GM23338 (cell line): Measurements from ENCODE around the gene ZNF787. TPM values are rescaled to one million over a fixed set of nuclear protein-coding genes. Genes with fewer than 3 reads are reported as not detected.

ENCODE experiments used
- ATAC-seq: fragments of 200-7000 bp; cut with Tn5 transposase; 3 replicates; pipeline ENCODE4 v1.9.1; 2020
- DNase-seq: peaks from one replicate; pipeline ENCODE4 v3.0.0-alpha.2; 2015; ENCODE audit warnings: low spot score
- H2AFZ ChIP-seq: fragments of 200-600 bp; sonication (generic); 2 replicates; pipeline ENCODE4 v1.8.0; 2016; ENCODE audit warnings: antibody characterized with exemption, mild to moderate bottlenecking, moderate library complexity
- H3F3A ChIP-seq: fragments of 200-600 bp; sonication (generic); replicated peaks from 2 replicates; pipeline ENCODE4 v1.8.0; 2017; ENCODE audit warnings: antibody characterized with exemption, mixed run types, low read depth
- H3K27ac ChIP-seq: fragments of 200-600 bp; sonication (generic); 2 replicates; pipeline ENCODE4 v1.6.1; 2016; ENCODE audit warnings: low read depth
- H3K27me3 ChIP-seq: fragments of 200-600 bp; sonication (generic); 2 replicates; pipeline ENCODE4 v1.8.0; 2016; ENCODE audit warnings: mild to moderate bottlenecking, mixed run types, moderate library complexity; ENCODE audit not compliant: insufficient read depth
- H3K36me3 ChIP-seq: fragments of 200-600 bp; sonication (generic); 2 replicates; pipeline ENCODE4 v1.8.0; 2016; ENCODE audit warnings: mild to moderate bottlenecking; ENCODE audit not compliant: insufficient read depth
- H3K4me1 ChIP-seq: fragments of 200-600 bp; sonication (generic); 2 replicates; pipeline ENCODE4 v1.8.0; 2016; ENCODE audit warnings: mild to moderate bottlenecking, moderate library complexity; ENCODE audit not compliant: insufficient read depth
- H3K4me2 ChIP-seq: fragments of 200-600 bp; sonication (generic); 2 replicates; pipeline ENCODE4 v1.7.1; 2017; ENCODE audit warnings: mixed run types
- H3K4me3 ChIP-seq: fragments of 200-600 bp; sonication (generic); 2 replicates; pipeline ENCODE4 v1.6.1; 2016; ENCODE audit warnings: mixed run types
- H3K79me2 ChIP-seq: fragments of 200-600 bp; sonication (generic); replicated peaks from 2 replicates; pipeline ENCODE4 v1.8.0; 2017; ENCODE audit warnings: mild to moderate bottlenecking; ENCODE audit not compliant: insufficient read depth
- H3K9me2 ChIP-seq: fragments of 200-600 bp; sonication (generic); 2 replicates; pipeline ENCODE4 v1.8.0; 2017; ENCODE audit not compliant: insufficient read depth
- H4K20me1 ChIP-seq: fragments of 200-600 bp; sonication (generic); replicated peaks from 2 replicates; pipeline ENCODE4 v1.8.0; 2017; ENCODE audit warnings: mild to moderate bottlenecking; ENCODE audit not compliant: insufficient read depth
- H3K27ac Mint-ChIP-seq: 2 replicates; pipeline ENCODE4 v1.8.0; 2020; ENCODE audit warnings: inconsistent platforms, mild to moderate bottlenecking, moderate library complexity, mixed read lengths
- H3K27me3 Mint-ChIP-seq: 3 replicates; pipeline ENCODE4 v1.8.0; 2022; ENCODE audit warnings: low read depth, mild to moderate bottlenecking, moderate library complexity, mixed read lengths, inconsistent platforms; ENCODE audit not compliant: insufficient read depth, poor library complexity
- H3K36me3 Mint-ChIP-seq: 3 replicates; pipeline ENCODE4 v1.8.0; 2021; ENCODE audit warnings: low read depth, mild to moderate bottlenecking, inconsistent platforms, moderate library complexity, mixed read lengths
- H3K4me1 Mint-ChIP-seq: 3 replicates; pipeline ENCODE4 v1.8.0; 2020; ENCODE audit warnings: mild to moderate bottlenecking, inconsistent platforms, mixed read lengths
- H3K4me3 Mint-ChIP-seq: 3 replicates; pipeline ENCODE4 v1.8.0; 2021; ENCODE audit warnings: moderate library complexity, mild to moderate bottlenecking, inconsistent platforms, mixed read lengths
- H3K9me3 Mint-ChIP-seq: 3 replicates; pipeline ENCODE4 v1.8.0; 2020; ENCODE audit warnings: moderate library complexity, mild to moderate bottlenecking, inconsistent platforms, mixed read lengths
- CREB1 ChIP-seq: fragments of 250-450 bp; sonication (Bioruptor Pico); IDR thresholded peaks from 2 replicates; pipeline ENCODE4 v1.5.0; 2020; ENCODE audit warnings: low read depth, mild to moderate bottlenecking, moderate library complexity
- EZH2 ChIP-seq: fragments of 200-600 bp; sonication (generic); IDR thresholded peaks from one replicate; pipeline ENCODE4 v1.8.0; 2017; ENCODE audit warnings: antibody characterized with exemption, mild to moderate bottlenecking, low read depth; ENCODE audit not compliant: unreplicated experiment
- EZH2phosphoT487 ChIP-seq: fragments of 200-600 bp; sonication (generic); IDR thresholded peaks from one replicate; pipeline ENCODE4 v1.8.1; 2018; ENCODE audit warnings: antibody characterized with exemption; ENCODE audit not compliant: unreplicated experiment
- JUNB ChIP-seq: IDR thresholded peaks from one replicate; pipeline ENCODE4 v1.6.1; 2016; ENCODE audit warnings: antibody characterized with exemption; ENCODE audit not compliant: unreplicated experiment
- NANOG ChIP-seq: IDR thresholded peaks from 2 replicates; pipeline ENCODE4 v1.6.1; 2016; ENCODE audit warnings: antibody characterized with exemption, borderline replicate concordance
- POLR2AphosphoS5 ChIP-seq: IDR thresholded peaks from 2 replicates; pipeline ENCODE4 v1.6.1; 2016; ENCODE audit warnings: antibody characterized with exemption, low read depth
- STAT1 ChIP-seq: IDR thresholded peaks from one replicate; pipeline ENCODE4 v1.6.1; 2016; ENCODE audit warnings: antibody characterized with exemption; ENCODE audit not compliant: unreplicated experiment
- ZNF114 ChIP-seq: fragments of 250-450 bp; sonication (Bioruptor Pico); IDR thresholded peaks from 2 replicates; pipeline ENCODE4 v1.5.0; 2020; ENCODE audit warnings: mild to moderate bottlenecking, moderate library complexity
- ZNF331 ChIP-seq: fragments of 250-450 bp; sonication (Bioruptor Pico); IDR thresholded peaks from 2 replicates; pipeline ENCODE4 v1.5.0; 2020; ENCODE audit warnings: low read depth, mild to moderate bottlenecking, moderate library complexity
- ZNF462 ChIP-seq: fragments of 250-450 bp; sonication (Bioruptor Pico); IDR thresholded peaks from 2 replicates; pipeline ENCODE4 v1.5.0; 2020; ENCODE audit warnings: mild to moderate bottlenecking, moderate library complexity
- polyA plus RNA-seq: library from polyadenylated mRNA; unstranded; fragments of >200 nt; fragmentation: Nextera tagmentation; extraction: Ambion mirVana; gene quantifications from 2 replicates; pipeline ENCODE4 v1.2.1, GENCODE V29; 2016
- total RNA-seq: library from RNA; depleted of rRNA; stranded (reverse); fragments of >200 nt; shearing (Covaris generic); gene quantifications from 2 replicates; pipeline ENCODE4 v1.2.3, GENCODE V29; 2014
- TF ChIP-seq, protein P1 (sequence below): IDR thresholded peaks from one replicate; pipeline ENCODE4 v1.6.1; 2018; ENCODE audit warnings: antibody characterized with exemption; ENCODE audit not compliant: unreplicated experiment
- TF ChIP-seq, protein P2 (sequence below), 2 experiments: fragments of 200-600 bp in 1 of 2; sonication (generic) in 1 of 2; conservative IDR thresholded peaks; 2 replicates each; pipeline versions ENCODE4 v1.5.1 to v1.6.1; 2016 to 2017; ENCODE audit warnings: antibody characterized with exemption in 2 of 2, low read depth in 2 of 2, mild to moderate bottlenecking in 2 of 2, moderate library complexity in 1 of 2
- TF ChIP-seq, protein P3 (sequence below): IDR thresholded peaks from 2 replicates; pipeline ENCODE4 v1.6.1; 2016; ENCODE audit warnings: antibody characterized with exemption

The ZNF787 gene
- total and polyA plus RNA-seq, 2 experiments from 2014 or later: 12.5 to 44.6 TPM

- peaks cover 71% of the 10 kb centered on the region for H3K4me1 Mint-ChIP-seq
- H3K9me3 Mint-ChIP-seq: no peaks in the 10 kb centered on the region; the same call in 2 of the 3 replicates
- peaks cover 4% of the 10 kb centered on the region; the same call in 2 of the 3 replicates for H3K36me3 Mint-ChIP-seq
- peaks cover 47% of the 10 kb centered on the region for H4K20me1 ChIP-seq
- no peak overlapping the region for H2AFZ ChIP-seq
- peaks cover 89% of the 10 kb centered on the region for H3K79me2 ChIP-seq
- no peaks in the 10 kb centered on the region for H3K9me2 ChIP-seq
- H3K4me3 ChIP-seq: no peak overlapping the region
- H3K27ac ChIP-seq: peak overlapping the region; percentile 69; the same call in 1 of the 2 replicates
- peak overlapping the region; percentile 55; the same call in 1 of the 2 replicates for H3K4me2 ChIP-seq
- TF ChIP-seq, protein P1, sequence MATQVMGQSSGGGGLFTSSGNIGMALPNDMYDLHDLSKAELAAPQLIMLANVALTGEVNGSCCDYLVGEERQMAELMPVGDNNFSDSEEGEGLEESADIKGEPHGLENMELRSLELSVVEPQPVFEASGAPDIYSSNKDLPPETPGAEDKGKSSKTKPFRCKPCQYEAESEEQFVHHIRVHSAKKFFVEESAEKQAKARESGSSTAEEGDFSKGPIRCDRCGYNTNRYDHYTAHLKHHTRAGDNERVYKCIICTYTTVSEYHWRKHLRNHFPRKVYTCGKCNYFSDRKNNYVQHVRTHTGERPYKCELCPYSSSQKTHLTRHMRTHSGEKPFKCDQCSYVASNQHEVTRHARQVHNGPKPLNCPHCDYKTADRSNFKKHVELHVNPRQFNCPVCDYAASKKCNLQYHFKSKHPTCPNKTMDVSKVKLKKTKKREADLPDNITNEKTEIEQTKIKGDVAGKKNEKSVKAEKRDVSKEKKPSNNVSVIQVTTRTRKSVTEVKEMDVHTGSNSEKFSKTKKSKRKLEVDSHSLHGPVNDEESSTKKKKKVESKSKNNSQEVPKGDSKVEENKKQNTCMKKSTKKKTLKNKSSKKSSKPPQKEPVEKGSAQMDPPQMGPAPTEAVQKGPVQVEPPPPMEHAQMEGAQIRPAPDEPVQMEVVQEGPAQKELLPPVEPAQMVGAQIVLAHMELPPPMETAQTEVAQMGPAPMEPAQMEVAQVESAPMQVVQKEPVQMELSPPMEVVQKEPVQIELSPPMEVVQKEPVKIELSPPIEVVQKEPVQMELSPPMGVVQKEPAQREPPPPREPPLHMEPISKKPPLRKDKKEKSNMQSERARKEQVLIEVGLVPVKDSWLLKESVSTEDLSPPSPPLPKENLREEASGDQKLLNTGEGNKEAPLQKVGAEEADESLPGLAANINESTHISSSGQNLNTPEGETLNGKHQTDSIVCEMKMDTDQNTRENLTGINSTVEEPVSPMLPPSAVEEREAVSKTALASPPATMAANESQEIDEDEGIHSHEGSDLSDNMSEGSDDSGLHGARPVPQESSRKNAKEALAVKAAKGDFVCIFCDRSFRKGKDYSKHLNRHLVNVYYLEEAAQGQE: no peak
- TF ChIP-seq JUNB (no peak), STAT1 (no peak), ZNF331 (no peak), CREB1 (CRISPR knock-in tag) (no peak), ZNF114 (no peak), ZNF462 (no peak), EZH2phosphoT487 (no peak), POLR2AphosphoS5 (no peak), NANOG (no peak), EZH2 (no peak)
- TF ChIP-seq, protein P2, sequence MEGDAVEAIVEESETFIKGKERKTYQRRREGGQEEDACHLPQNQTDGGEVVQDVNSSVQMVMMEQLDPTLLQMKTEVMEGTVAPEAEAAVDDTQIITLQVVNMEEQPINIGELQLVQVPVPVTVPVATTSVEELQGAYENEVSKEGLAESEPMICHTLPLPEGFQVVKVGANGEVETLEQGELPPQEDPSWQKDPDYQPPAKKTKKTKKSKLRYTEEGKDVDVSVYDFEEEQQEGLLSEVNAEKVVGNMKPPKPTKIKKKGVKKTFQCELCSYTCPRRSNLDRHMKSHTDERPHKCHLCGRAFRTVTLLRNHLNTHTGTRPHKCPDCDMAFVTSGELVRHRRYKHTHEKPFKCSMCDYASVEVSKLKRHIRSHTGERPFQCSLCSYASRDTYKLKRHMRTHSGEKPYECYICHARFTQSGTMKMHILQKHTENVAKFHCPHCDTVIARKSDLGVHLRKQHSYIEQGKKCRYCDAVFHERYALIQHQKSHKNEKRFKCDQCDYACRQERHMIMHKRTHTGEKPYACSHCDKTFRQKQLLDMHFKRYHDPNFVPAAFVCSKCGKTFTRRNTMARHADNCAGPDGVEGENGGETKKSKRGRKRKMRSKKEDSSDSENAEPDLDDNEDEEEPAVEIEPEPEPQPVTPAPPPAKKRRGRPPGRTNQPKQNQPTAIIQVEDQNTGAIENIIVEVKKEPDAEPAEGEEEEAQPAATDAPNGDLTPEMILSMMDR (conservative IDR thresholded peaks at IDR 0.05; ENCODE audit: low read depth in 2 of 2): no peak
- TF ChIP-seq, protein P3, sequence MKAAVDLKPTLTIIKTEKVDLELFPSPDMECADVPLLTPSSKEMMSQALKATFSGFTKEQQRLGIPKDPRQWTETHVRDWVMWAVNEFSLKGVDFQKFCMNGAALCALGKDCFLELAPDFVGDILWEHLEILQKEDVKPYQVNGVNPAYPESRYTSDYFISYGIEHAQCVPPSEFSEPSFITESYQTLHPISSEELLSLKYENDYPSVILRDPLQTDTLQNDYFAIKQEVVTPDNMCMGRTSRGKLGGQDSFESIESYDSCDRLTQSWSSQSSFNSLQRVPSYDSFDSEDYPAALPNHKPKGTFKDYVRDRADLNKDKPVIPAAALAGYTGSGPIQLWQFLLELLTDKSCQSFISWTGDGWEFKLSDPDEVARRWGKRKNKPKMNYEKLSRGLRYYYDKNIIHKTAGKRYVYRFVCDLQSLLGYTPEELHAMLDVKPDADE: no peak
- no peak for ATAC-seq
- no peak overlapping the region; the same call in 1 of the 2 replicates for H3K27ac Mint-ChIP-seq
- 0 out of 2 replicates have a peak, but pooled peaks cover 3% of the 10 kb centered on the region for H3F3A ChIP-seq
- peaks cover 37% of the 10 kb centered on the region for H3K27me3 Mint-ChIP-seq
- no peak for DNase-seq
- H3K4me3 Mint-ChIP-seq: 0 out of 3 replicates have a peak overlapping the region, but pooled peaks have one; percentile 16
- H3K4me1 ChIP-seq: peaks cover 61% of the 10 kb centered on the region
- H3K27me3 ChIP-seq: no peaks in the 10 kb centered on the region
- H3K36me3 ChIP-seq: no peaks in the 10 kb centered on the region
Measured at GRCh38 chr19:56108447-56109195, 12.5 kb downstream of the ZNF787 start.
